ENCODE data around the gene SLCO3A1.
A peak's percentile ranks its signal among the peaks of the same experiment; 100 is the strongest.
"Not testable (repeated sequence)": the region's sequence is repeated elsewhere in the genome, so short reads cannot be mapped to it uniquely, and the experiment has no call there.

SLCO3A1 gene

GRCh38 chr15:92040350-92040749 lies 186.8 kb downstream of the SLCO3A1 start:
- no peak for DNase-seq

GRCh38 chr15:92041371-92041770 lies 187.9 kb downstream of the SLCO3A1 start:
- no peak for DNase-seq

GRCh38 chr15:92043283-92043682 lies 189.8 kb downstream of the SLCO3A1 start:
- DNase-seq, result no peak

- no peak for DNase-seq
These were observed 190.8 kb downstream of the SLCO3A1 start for GRCh38 chr15:92044203-92044909.

- DNase-seq, result no peak
These were observed 194.4 kb downstream of the SLCO3A1 start for GRCh38 chr15:92047900-92048299.

- DNase-seq, result no peak
These were observed 195.2 kb downstream of the SLCO3A1 start for GRCh38 chr15:92048739-92049138.

GRCh38 chr15:92049290-92049989 lies 195.9 kb downstream of the SLCO3A1 start:
- DNase-seq, result no peak

- DNase-seq, result peak in 1 of 4 experiments; percentile 8
These were observed 196.9 kb downstream of the SLCO3A1 start for GRCh38 chr15:92050220-92050898.

- DNase-seq, result no peak
These were observed 198.2 kb downstream of the SLCO3A1 start for GRCh38 chr15:92051716-92052115.

GRCh38 chr15:92053753-92054316 lies 200.3 kb downstream of the SLCO3A1 start:
- no peak for DNase-seq

- no peak for DNase-seq
These were observed 203.4 kb downstream of the SLCO3A1 start for GRCh38 chr15:92056875-92057274.

GRCh38 chr15:92059036-92059970 lies 205.8 kb downstream of the SLCO3A1 start:
- no peak for DNase-seq

GRCh38 chr15:92059971-92060311 lies 206.4 kb downstream of the SLCO3A1 start:
- not testable (repeated sequence) for DNase-seq

GRCh38 chr15:92061511-92062195 lies 208.1 kb downstream of the SLCO3A1 start:
- no peak for DNase-seq

- no peak for DNase-seq
These were observed 209.0 kb downstream of the SLCO3A1 start for GRCh38 chr15:92062505-92062904.

GRCh38 chr15:92068121-92068520 lies 214.6 kb downstream of the SLCO3A1 start:
- DNase-seq, result peak; percentile 65 to 85 (median 70)

- peak; percentile 85 to 94 (median 91) for DNase-seq
These were observed 216.1 kb downstream of the SLCO3A1 start for GRCh38 chr15:92069308-92070250.

- not testable (repeated sequence) for DNase-seq
These were observed 216.7 kb downstream of the SLCO3A1 start for GRCh38 chr15:92070251-92070650.

- peak in 3 of 4 experiments; percentile 31 to 71 (median 59) for DNase-seq
These were observed 217.6 kb downstream of the SLCO3A1 start for GRCh38 chr15:92071045-92071634.
